GM21717 (cell line): ENCODE measurements around the gene PGAP6.
"Not testable (repeated sequence)": the region's sequence is repeated elsewhere in the genome, so short reads cannot be mapped to it uniquely, and the experiment has no call there.

Experiments
- ATAC-seq: cut with Tn5 transposase; IDR thresholded peaks from one replicate; pipeline ENCODE4 v1.9.1; 2021; ENCODE audit warnings: mild to moderate bottlenecking, moderate library complexity; ENCODE audit not compliant: unreplicated experiment

Gene PGAP6, protein sequence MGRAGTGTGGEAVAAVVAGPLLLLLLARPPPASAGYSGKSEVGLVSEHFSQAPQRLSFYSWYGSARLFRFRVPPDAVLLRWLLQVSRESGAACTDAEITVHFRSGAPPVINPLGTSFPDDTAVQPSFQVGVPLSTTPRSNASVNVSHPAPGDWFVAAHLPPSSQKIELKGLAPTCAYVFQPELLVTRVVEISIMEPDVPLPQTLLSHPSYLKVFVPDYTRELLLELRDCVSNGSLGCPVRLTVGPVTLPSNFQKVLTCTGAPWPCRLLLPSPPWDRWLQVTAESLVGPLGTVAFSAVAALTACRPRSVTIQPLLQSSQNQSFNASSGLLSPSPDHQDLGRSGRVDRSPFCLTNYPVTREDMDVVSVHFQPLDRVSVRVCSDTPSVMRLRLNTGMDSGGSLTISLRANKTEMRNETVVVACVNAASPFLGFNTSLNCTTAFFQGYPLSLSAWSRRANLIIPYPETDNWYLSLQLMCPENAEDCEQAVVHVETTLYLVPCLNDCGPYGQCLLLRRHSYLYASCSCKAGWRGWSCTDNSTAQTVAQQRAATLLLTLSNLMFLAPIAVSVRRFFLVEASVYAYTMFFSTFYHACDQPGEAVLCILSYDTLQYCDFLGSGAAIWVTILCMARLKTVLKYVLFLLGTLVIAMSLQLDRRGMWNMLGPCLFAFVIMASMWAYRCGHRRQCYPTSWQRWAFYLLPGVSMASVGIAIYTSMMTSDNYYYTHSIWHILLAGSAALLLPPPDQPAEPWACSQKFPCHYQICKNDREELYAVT

DNA sequence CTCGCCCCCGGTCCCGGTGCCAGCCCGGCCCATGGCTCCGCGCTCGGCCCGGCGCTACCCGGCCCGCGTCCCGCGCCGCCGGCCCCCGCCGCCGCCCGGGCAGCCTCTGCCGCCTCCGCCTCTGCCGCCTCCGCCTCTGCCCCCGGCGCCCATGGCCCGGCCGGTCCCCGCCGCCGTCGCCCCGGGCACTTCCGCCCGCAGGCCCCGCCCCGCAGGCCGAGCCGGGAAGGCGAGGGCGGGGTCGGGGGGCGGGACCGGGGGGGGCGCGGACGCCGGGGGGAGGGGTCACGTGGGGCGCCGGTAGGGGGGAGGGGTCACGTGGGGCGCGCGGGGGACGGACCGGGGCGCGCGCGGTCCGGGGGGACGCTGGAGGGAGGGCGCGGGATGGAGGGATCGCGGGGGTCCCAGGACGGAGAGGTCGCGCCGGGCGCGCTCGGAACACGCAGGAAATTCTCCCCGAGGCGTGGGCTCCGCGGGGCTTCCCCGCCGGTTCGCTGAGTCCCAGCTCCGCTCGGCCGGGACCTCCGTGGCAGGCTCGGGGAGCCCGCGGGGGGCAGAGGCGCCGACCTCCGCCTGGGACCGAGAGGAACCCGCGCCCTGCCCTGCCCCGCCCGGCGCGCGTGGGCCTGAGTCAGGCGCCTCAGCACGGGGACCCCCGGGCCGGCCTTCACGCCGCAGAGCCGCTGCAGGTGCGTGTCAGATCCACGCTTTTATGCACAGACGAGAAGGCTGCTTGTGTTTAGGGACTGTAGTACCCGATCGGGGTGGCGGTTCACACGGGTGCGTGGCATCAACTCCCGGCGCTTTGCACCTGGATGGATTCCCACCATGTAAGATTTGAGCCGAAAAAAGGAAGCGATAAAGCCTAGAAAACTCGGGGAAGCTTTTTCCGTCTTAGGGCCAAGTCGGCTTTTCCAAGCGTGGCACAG is at the start of gene PGAP6:
Gene PGAP6 (minus strand): TSS at position 190 of the 929 bp plus-strand sequence. CDS start 157 bp downstream, at position 33.
- ATAC-seq = peak; percentile 37

DNA sequence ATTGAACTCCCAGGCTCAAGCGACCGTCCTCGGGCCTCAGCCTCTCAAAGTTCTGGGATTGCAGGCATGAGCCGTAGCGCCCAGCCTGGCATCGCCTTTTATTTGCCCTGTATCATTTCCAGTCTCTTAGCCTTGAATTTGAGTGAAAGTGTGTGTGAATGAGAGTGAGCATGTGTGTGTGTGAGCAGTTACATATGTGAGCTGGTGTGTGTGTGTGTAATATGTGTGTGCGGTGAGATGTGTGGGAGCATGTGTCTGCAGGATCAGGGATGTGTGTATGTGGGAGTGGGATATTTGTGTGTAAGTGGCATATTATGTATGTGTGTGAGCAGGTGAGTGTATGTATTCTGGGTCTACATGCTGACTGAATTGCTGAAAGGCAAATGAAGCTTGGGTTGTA is 49.1 kb upstream of the PGAP6 start:
- ATAC-seq = no peak

DNA sequence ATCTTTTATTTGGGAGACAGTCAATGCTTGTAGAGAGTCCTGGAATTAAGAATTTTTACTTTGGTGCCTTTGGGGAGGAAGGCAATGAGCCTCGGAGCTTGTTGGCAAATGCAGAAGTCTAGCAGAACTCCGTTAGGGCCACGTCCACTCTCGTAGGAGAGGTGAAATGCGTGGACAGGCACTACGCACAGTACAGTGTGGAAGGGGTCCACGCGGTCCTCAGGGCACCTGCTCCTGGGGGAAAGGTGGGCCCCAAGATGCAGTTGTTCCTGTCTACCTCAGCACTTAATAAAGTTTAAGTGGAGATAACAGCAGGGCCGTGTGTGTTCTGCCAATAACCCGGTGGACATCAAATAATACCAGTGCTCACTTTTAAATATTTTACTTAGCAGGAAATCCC is 45.5 kb upstream of the PGAP6 start:
- no peak for ATAC-seq

DNA sequence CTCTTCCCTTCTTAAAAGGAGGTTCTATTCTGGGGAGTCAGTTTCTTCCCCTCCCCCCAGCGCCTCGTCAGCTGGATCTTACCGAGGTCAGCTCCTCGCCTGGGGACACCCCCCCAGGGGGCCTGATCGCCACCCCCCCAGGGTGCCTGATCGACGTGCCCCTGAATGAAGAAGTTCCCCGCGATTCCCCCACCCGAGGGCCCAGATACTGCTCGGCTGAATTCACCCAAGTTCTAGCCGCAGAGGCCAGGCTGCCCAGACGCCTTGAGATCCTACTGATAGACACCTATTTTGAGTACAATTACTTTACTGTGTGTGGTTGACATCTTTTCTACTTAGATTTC is 45.1 kb upstream of the PGAP6 start:
- ATAC-seq = no peak

DNA sequence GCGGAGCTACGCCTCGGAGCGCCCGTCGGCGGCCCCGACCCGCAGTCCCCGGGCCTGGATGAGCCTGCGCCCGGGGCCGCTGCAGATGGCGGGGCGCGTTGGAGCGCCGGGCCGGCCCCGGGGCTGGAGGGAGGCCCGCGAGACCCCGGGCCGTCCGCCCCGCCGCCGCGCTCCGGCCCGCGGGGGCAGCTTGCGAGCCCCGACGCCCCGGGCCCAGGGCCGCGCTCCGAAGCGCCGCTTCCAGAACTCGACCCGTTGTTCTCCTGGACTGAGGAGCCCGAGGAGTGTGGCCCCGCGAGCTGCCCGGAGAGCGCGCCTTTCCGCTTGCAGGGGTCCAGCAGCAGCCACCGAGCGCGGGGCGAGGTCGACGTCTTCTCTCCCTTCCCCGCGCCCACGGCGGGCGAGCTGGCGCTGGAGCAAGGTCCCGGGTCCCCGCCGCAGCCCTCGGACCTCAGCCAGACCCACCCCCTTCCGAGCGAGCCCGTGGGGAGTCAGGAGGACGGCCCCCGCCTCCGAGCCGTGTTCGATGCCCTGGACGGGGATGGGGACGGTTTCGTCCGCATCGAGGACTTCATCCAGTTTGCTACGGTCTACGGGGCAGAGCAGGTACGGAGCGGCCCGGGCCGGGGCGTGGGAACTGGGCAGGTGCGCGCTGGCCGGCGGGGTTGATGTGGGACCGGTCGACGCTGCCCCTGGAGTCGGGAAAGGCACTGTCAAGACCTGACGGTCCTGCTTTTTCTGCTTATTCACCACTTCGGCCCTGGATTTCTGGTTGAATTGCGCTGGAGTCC is 44.5 kb upstream of the PGAP6 start:
- ATAC-seq = no peak

DNA sequence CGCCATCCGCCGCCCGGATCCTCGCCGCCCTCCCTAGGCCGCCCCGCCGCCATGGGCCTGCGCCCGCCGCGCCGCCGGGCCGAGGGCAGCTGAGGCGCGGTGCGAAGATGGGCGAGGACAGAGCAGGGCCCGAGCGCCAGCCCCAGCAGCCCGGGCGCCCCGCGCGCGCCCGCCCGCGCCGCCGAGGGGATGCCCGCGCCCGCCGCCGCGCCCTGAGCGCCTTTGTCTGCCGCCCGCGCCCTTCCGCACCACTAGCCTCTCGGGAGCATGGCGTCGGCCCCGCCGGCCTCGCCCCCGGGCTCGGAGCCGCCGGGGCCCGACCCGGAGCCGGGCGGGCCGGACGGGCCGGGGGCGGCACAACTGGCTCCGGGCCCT is 43.9 kb upstream of the PGAP6 start:
- peak; percentile 28 for ATAC-seq

DNA sequence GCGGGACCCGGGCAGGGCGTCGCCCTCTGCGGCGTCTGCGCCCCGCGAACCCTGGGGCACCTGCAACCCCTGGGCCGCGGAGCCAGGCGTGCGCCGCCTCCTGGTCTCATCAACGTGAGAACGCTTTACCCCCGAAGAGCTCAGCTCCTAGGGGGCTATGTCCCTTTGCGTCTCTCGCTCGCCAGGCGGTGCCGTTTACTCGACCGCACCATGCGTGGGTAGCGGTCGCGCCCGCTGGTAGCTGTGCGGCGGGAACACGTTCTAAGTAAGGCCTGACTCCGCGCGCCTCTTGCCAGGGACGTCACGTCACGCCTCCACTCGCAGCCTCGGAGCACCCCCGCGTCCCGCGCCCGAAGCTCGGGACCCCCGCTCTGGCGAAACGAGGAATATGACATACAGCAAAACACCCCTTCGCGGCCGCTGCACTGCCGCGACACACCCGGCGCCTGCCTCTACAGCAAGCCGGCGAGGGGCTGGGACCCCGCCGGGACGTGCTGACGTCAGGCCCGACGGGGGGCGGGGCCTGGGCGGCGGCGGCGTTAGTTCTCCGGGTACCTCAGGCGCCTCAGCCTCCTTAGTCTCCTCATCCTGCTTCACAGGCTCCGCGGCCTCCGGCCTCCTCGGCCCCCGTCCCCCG is 43.4 kb upstream of the PGAP6 start, which contains the start of gene RAB11FIP3:
Gene RAB11FIP3 (plus strand): TSS at position 568 of the 637 bp plus-strand sequence. CDS start 358 bp downstream, outside the sequence.
- peak; percentile 78 for ATAC-seq

DNA sequence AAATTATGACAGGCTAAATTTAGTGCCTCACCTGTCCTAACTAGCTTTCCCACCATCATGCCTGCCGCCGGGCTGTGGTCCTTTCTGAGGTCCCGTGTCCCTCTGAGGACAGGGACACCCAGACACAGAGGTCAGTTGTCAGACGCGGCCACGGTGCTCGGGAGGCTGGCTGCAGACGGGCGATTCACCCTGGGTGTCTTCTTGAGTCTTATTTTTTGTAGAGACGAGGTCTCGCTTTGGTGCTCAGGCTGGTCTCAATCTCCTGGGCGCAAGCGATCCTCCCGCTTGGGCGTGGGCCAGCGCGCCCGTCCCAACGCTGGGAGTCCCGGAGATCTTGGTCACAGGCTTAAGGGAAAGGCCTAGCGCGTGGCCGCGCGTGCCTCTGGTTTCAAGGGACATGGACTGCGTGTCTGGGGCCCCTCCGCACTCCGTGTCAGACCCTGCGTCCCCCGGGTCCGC is 42.9 kb upstream of the PGAP6 start:
- no peak for ATAC-seq

DNA sequence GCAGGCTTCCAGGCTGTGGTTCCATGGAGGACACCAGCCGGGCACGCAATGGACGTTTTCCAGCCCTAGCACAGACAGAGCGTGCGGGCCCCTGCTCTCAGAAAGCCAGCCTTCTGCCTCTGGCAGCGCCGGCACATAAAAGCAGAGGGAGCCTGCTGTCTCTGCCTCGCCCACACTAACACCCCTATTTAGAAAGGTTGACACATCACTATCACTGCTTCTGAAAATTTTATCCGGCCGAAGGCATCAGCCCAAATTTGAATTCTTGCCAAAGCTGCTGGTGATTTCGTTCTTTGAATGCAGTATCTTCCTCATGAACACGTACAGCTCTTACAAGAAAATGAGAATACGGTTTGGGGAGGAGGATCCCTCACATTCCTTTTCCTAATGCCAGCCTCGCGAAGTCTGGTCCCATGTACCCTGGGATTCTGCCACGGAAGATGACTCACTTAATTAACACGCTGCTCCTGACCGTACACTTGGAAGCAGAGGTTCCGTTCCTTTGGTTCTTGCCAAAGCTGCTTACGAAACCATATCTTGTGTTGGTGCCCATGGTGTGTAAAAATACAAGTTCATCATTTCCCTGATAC is 42.4 kb upstream of the PGAP6 start:
- ATAC-seq = no peak

DNA sequence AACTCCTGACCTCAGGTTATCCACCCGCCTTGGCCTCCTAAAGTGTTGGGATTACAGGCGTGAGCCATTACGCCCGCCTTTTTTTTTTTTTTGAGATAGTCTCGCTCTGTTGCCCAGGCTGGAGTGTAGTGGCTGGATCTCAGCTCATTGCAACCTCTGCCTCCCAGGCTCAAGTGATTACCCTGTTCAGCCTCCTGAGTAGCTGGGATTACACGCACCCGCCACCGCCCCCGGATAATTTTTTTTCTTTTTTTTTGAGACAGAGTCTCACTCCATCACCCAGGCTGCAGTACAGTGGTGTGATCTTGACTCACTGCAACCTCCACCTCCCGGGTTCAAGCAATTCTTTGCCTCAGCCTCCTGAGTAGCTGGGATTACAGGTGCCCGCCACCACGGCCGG is 40.4 kb upstream of the PGAP6 start:
- ATAC-seq = not testable (repeated sequence)

DNA sequence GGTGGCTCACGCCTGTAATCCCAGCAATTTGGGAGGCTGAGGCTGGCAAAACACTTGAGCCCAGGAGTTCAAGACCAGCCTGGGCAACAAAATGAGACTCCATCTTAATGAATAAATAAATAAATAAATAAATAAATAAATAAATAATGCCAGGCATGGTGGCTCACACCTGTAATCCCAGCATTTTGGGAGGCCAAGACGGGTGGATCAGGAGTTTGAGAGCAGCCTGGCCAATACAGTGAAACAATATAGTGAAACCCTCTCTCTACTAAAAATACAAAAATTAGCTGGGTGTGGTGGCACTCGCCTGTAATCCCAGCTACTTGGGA is 33.4 kb upstream of the PGAP6 start:
- not testable (repeated sequence) for ATAC-seq

DNA sequence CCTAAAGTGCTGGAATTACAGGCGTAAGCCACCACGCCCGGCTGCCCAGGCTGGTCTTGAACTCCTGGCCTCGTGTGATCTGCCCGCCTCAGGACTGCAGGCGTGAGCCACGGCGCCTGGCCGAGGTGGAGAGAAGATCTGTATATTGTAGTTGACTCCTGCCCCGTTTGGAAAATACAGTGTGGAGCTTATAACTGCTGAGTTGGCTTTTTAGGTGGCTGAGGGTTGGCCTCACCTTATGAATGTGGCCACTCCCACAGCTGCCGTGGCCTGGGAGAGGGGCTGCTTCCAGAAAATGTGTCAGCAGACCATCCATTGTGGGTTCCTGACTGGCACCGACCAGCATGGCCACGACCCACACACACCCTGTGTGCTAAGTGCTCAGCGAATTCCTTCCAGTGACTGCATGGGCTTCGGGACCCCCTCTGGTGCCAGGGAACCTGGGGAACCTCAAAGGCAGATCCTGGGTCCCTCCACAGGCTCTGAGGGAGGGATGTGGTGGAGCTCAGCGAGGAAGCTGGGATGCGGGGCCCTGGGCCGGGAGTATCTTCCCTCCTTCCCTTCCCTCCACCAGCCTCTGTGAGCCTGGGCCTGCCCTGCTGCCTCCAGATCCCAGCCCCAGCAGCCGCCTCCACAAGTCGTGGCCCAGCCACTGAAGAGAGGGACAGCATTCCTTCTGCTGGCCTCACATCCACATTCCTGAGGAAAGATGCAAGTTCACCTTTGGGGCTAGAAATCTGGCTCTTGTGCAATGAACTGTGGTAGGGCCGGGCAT is 32.8 kb upstream of the PGAP6 start:
- ATAC-seq = no peak

DNA sequence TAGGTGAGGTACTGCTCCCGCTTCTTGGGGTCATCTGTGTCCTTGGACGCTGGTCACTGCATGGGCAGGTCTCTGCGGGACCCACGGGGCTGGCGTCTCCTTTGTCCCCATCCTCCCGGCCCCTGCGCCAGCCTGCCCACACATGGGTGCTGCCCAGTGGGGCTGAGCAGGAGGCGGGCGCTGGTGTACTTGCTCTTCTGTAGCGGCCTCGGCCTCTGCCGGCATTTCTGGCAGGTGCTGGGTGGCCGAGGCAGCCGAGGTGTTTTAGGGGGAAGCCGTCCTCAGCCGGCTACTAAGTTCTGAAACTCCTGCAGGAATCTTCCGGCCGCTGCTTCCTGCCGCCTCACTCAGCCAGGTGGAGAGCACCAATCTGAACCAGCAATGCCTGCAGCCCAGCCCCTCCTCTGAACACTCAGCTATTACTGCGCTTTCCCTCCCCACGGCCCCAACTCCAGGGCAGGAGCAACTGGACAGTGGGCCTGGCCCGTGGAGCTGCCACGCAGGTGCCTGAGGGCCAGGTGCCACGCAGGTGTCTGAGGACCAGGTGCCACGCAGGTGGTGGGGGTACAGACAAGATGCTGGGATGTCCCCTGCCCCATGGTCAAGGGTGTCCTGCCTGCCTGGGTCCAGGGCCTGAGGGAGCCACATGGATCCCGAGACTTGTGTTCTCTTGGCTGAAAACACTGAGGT is 29.9 kb upstream of the PGAP6 start:
- no peak for ATAC-seq

DNA sequence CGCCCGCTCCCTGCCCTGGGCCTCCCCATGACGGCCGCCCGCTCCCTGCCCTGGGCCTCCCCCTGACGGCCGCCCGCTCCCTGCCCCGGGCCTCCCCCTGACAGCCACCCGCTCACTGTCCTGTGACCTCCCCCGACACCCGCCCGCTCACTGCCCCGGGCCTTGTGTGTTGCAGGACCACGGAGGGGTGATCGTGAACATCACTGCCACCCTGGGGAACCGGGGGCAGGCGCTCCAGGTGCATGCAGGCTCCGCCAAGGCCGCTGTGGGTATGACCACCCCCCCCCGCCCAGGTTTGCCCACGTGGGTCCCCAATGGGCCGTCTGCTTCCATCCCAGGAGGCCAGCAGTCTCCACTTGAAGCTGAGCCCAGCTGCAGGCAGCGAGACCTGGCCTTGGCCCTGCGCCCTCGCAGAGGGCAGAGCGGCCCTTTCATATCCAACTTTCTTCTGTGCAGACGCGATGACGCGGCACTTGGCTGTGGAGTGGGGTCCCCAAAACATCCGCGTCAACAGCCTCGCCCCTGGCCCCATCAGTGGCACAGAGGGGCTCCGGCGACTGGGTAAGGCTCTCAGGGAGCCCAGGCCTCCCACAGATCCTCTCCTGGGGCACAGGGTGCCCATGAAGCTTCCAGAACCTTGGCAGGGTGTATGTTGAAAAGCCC is 28.9 kb upstream of the PGAP6 start:
- no peak for ATAC-seq

DNA sequence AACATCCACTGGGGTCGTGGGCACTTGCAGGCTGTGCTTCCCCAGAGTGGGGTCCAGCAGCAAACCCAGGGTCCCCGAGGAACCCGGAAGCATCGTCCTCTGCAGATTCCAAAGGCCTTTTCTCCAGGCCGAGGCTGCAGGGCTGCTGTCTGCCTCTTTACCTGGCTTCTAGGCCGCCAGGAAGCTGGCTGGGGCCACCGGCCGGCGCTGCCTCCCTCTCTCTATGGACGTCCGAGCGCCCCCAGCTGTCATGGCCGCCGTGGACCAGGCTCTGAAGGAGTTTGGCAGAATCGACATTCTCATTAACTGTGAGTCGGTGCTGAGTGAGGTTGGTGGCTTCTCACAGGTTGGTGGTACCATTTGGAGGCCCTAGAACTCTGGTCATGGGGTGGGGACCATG is 25.5 kb upstream of the PGAP6 start:
- no peak for ATAC-seq

DNA sequence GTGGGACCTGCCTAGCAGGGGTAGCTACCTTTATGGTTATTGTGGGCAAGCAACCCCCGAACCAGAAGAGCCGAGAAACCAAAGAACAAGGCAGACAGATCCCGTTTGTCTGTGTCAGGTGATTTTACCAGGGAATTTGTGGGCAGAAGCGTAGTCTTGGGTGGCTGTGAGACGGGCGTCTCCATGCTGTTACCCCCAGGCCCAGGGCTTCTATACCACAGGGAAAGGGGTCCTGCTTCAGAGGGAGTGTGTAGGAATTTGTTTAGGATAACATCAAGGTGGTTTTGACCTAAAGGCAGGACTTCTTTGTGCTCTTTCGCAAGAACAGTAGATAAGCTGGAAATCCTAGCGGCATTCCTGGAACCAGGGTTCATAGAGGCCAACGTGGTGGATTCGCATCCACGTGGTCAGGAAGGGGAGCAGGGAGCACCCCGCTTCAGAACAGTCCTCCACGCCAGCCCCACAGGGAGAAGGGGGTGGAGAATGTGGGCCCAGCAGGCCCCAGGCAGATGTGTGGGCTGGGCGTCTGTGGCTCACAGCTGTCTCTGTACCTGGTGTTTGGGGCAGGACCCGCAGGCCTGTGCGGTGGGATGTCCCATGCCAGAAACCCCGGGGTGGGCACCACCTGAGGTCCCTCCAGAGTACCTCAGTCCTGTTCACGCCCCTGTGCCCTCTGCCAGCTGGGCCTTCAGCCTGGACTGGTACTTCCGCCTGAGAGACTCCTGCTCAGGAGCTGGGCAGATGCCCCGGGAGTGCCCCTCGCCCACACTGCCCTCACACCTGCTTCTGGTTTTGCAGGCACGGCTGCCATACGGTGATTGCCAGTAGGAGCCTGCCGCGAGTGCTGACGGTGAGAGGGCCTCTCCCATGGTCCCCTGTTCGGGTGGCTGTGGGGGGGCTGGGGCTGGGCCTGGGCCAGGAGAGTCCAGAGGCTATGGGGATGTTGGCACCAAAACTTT is 24.0 kb upstream of the PGAP6 start:
- ATAC-seq = no peak
